CD14-positive monocyte (primary cell): Measurements from ENCODE around the gene NSD1. TPM values are rescaled to one million over a fixed set of nuclear protein-coding genes. Genes with fewer than 3 reads are reported as not detected.

Experiments
- DNase-seq, 3 donors: peaks; one replicate each; pipeline ENCODE4 v3.0.0-alpha.2; 2011 to 2022
- H2AFZ ChIP-seq: 2 replicates; pipeline ENCODE4 v1.6.0; 2012; ENCODE audit warnings: mild to moderate bottlenecking, low read depth, low read length, inconsistent platforms; ENCODE audit not compliant: insufficient read depth, poor library complexity, severe bottlenecking
- H3K27ac ChIP-seq, 2 donors: 1 replicate in 1 of 2; 2 replicates in 1 of 2; pipeline ENCODE4 v1.5.1; 2012 to 2013; ENCODE audit warnings: low read length in 2 of 2, control low read depth in 1 of 2, inconsistent platforms in 1 of 2, low read depth in 1 of 2, mild to moderate bottlenecking in 1 of 2
- H3K27me3 ChIP-seq, 2 donors: one replicate each; pipeline versions ENCODE4 v1.6.0 to v1.6.1; 2011 to 2013; ENCODE audit warnings: low read length in 2 of 2; ENCODE audit not compliant: control insufficient read depth in 2 of 2, insufficient read depth in 2 of 2
- H3K36me3 ChIP-seq, 2 donors: replicated peaks in 1 of 2; 1 replicate in 1 of 2; 2 replicates in 1 of 2; pipeline versions ENCODE4 v1.5.1 to v1.6.1; 2012 to 2013; ENCODE audit warnings: low read length in 2 of 2, control low read depth in 1 of 2, inconsistent platforms in 1 of 2, mild to moderate bottlenecking in 1 of 2; ENCODE audit not compliant: insufficient read depth in 2 of 2, control insufficient read depth in 1 of 2
- H3K4me1 ChIP-seq, 2 donors: 1 replicate in 1 of 2; 2 replicates in 1 of 2; pipeline versions ENCODE4 v1.5.1 to v1.6.1; 2012 to 2013; ENCODE audit warnings: low read length in 2 of 2, control low read depth in 1 of 2, inconsistent platforms in 1 of 2, mild to moderate bottlenecking in 1 of 2, moderate library complexity in 1 of 2; ENCODE audit not compliant: insufficient read depth in 2 of 2, control insufficient read depth in 1 of 2
- H3K4me2 ChIP-seq: replicated peaks from 2 replicates; pipeline ENCODE3; 2012; ENCODE audit warnings: low read length, moderate library complexity, mild to moderate bottlenecking; ENCODE audit not compliant: poor library complexity, severe bottlenecking; ENCODE audit errors: extremely low read depth
- H3K4me3 ChIP-seq, 3 experiments: fragments of 200-600 bp in 1 of 3; sonication (generic) in 1 of 3; replicated peaks in 1 of 3; 1 replicate in 2 of 3; 2 replicates in 1 of 3; pipeline ENCODE4 v1.5.1; 2011 to 2013; ENCODE audit warnings: low read length in 3 of 3, mild to moderate bottlenecking in 3 of 3, control low read depth in 2 of 3, low read depth in 2 of 3, inconsistent platforms in 1 of 3, moderate library complexity in 1 of 3
- H3K79me2 ChIP-seq: 2 replicates; pipeline ENCODE4 v1.6.0; 2012; ENCODE audit warnings: mild to moderate bottlenecking, control low read depth, inconsistent platforms, low read length, moderate library complexity; ENCODE audit not compliant: insufficient read depth
- H3K9ac ChIP-seq: 2 replicates; pipeline ENCODE4 v1.6.0; 2017; ENCODE audit warnings: low read length, mild to moderate bottlenecking; ENCODE audit not compliant: insufficient read depth, poor library complexity, severe bottlenecking
- H3K9me3 ChIP-seq, 2 donors: replicated peaks in 1 of 2; 1 replicate in 1 of 2; 2 replicates in 1 of 2; pipeline versions ENCODE4 v1.5.1 to v1.6.1; 2012 to 2013; ENCODE audit warnings: low read length in 2 of 2, control low read depth in 1 of 2; ENCODE audit not compliant: control insufficient read depth in 1 of 2, insufficient read depth in 1 of 2
- H4K20me1 ChIP-seq: 2 replicates; pipeline ENCODE4 v1.6.0; 2012; ENCODE audit warnings: mild to moderate bottlenecking, low read length, control low read depth, moderate library complexity; ENCODE audit not compliant: insufficient read depth
- H3K27ac Mint-ChIP-seq, 7 donors: one replicate each; pipeline ENCODE4 v1.8.0; 2020; ENCODE audit warnings: mild to moderate bottlenecking in 7 of 7, mixed read lengths in 7 of 7, moderate library complexity in 6 of 7, inconsistent platforms in 2 of 7
- H3K27me3 Mint-ChIP-seq, 3 donors: one replicate each; pipeline ENCODE4 v1.8.0; 2021 to 2022; ENCODE audit warnings: low read depth in 3 of 3, mild to moderate bottlenecking in 3 of 3, mixed read lengths in 3 of 3, moderate library complexity in 3 of 3, inconsistent platforms in 1 of 3
- H3K36me3 Mint-ChIP-seq, 2 donors: one replicate each; pipeline ENCODE4 v1.8.0; 2020; ENCODE audit warnings: mixed read lengths in 2 of 2, inconsistent platforms in 1 of 2, mild to moderate bottlenecking in 1 of 2
- H3K4me1 Mint-ChIP-seq: one replicate; pipeline ENCODE4 v1.8.0; 2020; ENCODE audit warnings: mild to moderate bottlenecking, mixed read lengths
- H3K4me3 Mint-ChIP-seq, 2 donors: one replicate each; pipeline ENCODE4 v1.8.0; 2020; ENCODE audit warnings: mild to moderate bottlenecking in 2 of 2, mixed read lengths in 2 of 2, moderate library complexity in 1 of 2
- H3K9me3 Mint-ChIP-seq, 7 donors: one replicate each; pipeline ENCODE4 v1.8.0; 2020 to 2022; ENCODE audit warnings: mixed read lengths in 7 of 7, mild to moderate bottlenecking in 6 of 7, moderate library complexity in 6 of 7, inconsistent platforms in 2 of 7
- WGBS: methylation state at CpG from one replicate; pipeline ENCODE4 v1.1.5; 2013; ENCODE audit warnings: missing lambda C conversion rate; ENCODE audit not compliant: insufficient coverage; 5-methylcytosine and 5-hydroxymethylcytosine counted together
- intact Hi-C, 2 donors: fragments of 100-400 bp; cut with micrococcal nuclease; formaldehyde crosslinking; loops; one replicate each; pipeline versions ENCODE4 v1.15.0 to v1.15.1; 2023
- polyA plus RNA-seq, 3 donors: library from polyadenylated mRNA; depleted of rRNA in 1 of 3; unstranded in 2 of 3; stranded (reverse) in 1 of 3; fragments of 300-500 nt in 2 of 3; fragments of >200 nt in 1 of 3; fragmentation: Illumina TruSeq in 2 of 3; gene quantifications; 1 replicate in 2 of 3; 2 replicates in 1 of 3; pipeline ENCODE4 v1.2.3, GENCODE V29; 2012 to 2021
- TF ChIP-seq, protein P1 (sequence below): fragments of 200-600 bp; IDR thresholded peaks from one replicate; pipeline ENCODE4 v1.8.0; 2022; ENCODE audit warnings: antibody characterized with exemption, mild to moderate bottlenecking

The NSD1 gene
- polyA plus RNA-seq, 3 donors, result 12.6 to 31.9 (median 19.0) TPM

GRCh38 chr5:177092178-177093081 lies 41.1 kb upstream of the NSD1 start:
- Mint-ChIP-seq H3K4me3 (no peak overlapping the region), H3K4me1 (peaks cover 12% of the 10 kb centered on the region), H3K27ac (peak overlapping the region in 1 of 7 donors; percentile 50), H3K27me3 (peaks cover 6 to 24% (median 10%) of the 10 kb centered on the region in 3 donors), H3K36me3 (peaks cover 0 to 2% of the 10 kb centered on the region in 2 donors), H3K9me3 (peaks cover 0 to 4% (median 2%) of the 10 kb centered on the region in 7 donors)
- H3K4me2 ChIP-seq, result no peak overlapping the region
- H2AFZ ChIP-seq, result no peak overlapping the region
- TF ChIP-seq, protein P1, sequence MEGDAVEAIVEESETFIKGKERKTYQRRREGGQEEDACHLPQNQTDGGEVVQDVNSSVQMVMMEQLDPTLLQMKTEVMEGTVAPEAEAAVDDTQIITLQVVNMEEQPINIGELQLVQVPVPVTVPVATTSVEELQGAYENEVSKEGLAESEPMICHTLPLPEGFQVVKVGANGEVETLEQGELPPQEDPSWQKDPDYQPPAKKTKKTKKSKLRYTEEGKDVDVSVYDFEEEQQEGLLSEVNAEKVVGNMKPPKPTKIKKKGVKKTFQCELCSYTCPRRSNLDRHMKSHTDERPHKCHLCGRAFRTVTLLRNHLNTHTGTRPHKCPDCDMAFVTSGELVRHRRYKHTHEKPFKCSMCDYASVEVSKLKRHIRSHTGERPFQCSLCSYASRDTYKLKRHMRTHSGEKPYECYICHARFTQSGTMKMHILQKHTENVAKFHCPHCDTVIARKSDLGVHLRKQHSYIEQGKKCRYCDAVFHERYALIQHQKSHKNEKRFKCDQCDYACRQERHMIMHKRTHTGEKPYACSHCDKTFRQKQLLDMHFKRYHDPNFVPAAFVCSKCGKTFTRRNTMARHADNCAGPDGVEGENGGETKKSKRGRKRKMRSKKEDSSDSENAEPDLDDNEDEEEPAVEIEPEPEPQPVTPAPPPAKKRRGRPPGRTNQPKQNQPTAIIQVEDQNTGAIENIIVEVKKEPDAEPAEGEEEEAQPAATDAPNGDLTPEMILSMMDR, result no peak
- DNase-seq, result no peak
- no peaks in the 10 kb centered on the region for H3K79me2 ChIP-seq
- H3K36me3 ChIP-seq, result no peaks in the 10 kb centered on the region
- H4K20me1 ChIP-seq, result no peaks in the 10 kb centered on the region
- no peaks in the 10 kb centered on the region for H3K9me3 ChIP-seq
- peaks cover under 1 to 2% of the 10 kb centered on the region in 2 donors for H3K4me1 ChIP-seq
- no peak overlapping the region for H3K4me3 ChIP-seq
- intact Hi-C loops, result no loop called here
- WGBS, result 93% methylated on average over 29 of the region's 32 CpGs
- peaks cover 3 to 16% of the 10 kb centered on the region in 2 donors for H3K27me3 ChIP-seq
- no peak overlapping the region for H3K27ac ChIP-seq
- no peak overlapping the region for H3K9ac ChIP-seq

GRCh38 chr5:177093082-177093712 lies 40.4 kb upstream of the NSD1 start:
- H3K9ac ChIP-seq, result no peak overlapping the region
- no peak overlapping the region for H3K4me2 ChIP-seq
- no peak overlapping the region for H3K27ac Mint-ChIP-seq
- H2AFZ ChIP-seq, result no peak overlapping the region
- no peak overlapping the region for H3K27ac ChIP-seq
- H3K4me3 ChIP-seq, result no peak overlapping the region
- no peaks in the 10 kb centered on the region for H3K36me3 Mint-ChIP-seq
- TF ChIP-seq, protein P1, result no peak
- DNase-seq, result no peak
- WGBS, result 96% methylated on average over 35 of the region's 40 CpGs
- H4K20me1 ChIP-seq, result no peaks in the 10 kb centered on the region
- H3K4me1 ChIP-seq, result no peaks in the 10 kb centered on the region
- H3K4me3 Mint-ChIP-seq, result no peak overlapping the region
- peaks cover 0 to 9% of the 10 kb centered on the region in 2 donors for H3K27me3 ChIP-seq
- H3K27me3 Mint-ChIP-seq, result peaks cover 1 to 16% (median 2%) of the 10 kb centered on the region in 3 donors
- no peaks in the 10 kb centered on the region for H3K9me3 ChIP-seq
- peaks cover 8% of the 10 kb centered on the region for H3K4me1 Mint-ChIP-seq
- H3K79me2 ChIP-seq, result no peaks in the 10 kb centered on the region
- H3K36me3 ChIP-seq, result no peaks in the 10 kb centered on the region
- intact Hi-C loops, result no loop called here
- peaks cover 0 to 2% (median under 1%) of the 10 kb centered on the region in 7 donors for H3K9me3 Mint-ChIP-seq
